Astrocyte of the cerebellum (primary cell): ENCODE results near the gene TTC29.

Experiments used
- DNase-seq: peaks from one replicate; pipeline ENCODE4 v3.0.0-alpha.2; 2011; ENCODE audit warnings: low read depth
- H3K4me3 ChIP-seq: 2 replicates; pipeline ENCODE4 v1.5.1; 2011; ENCODE audit warnings: mild to moderate bottlenecking, low read depth, low read length, moderate library complexity
- in situ Hi-C: cut with HindIII; loops from 2 replicates; pipeline ENCODE4 v1.10.0; 2017; ENCODE audit warnings: low sequenced_read_pairs
- TF ChIP-seq, protein P1 (sequence below): IDR thresholded peaks from 2 replicates; pipeline ENCODE4 v1.5.1; 2012; ENCODE audit warnings: low read length, low read depth, moderate library complexity, mild to moderate bottlenecking; ENCODE audit errors: missing control alignments

TTC29 gene

DNA sequence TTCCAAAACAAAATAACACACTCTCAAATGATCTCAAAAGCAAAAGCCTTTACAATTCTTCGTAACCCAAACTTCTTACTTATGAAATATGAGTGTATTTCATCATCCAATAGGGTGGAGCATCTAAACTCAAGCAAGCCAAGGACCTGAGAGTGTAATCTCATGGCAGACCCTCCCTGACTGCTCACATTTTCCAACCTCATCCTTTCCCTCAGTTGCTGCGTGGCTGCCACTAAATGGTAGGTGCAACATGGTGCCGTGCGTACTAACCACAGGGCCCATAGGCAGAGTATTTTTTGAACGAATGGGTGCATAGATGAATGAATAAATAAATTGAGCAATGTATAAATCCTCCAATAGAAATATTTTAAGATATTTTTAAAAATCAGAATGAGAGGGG is 45.4 kb downstream of the TTC29 start:
- no peak for DNase-seq
- in situ Hi-C loops: no loop called here
- no peak overlapping the region for H3K4me3 ChIP-seq
- TF ChIP-seq, protein P1, sequence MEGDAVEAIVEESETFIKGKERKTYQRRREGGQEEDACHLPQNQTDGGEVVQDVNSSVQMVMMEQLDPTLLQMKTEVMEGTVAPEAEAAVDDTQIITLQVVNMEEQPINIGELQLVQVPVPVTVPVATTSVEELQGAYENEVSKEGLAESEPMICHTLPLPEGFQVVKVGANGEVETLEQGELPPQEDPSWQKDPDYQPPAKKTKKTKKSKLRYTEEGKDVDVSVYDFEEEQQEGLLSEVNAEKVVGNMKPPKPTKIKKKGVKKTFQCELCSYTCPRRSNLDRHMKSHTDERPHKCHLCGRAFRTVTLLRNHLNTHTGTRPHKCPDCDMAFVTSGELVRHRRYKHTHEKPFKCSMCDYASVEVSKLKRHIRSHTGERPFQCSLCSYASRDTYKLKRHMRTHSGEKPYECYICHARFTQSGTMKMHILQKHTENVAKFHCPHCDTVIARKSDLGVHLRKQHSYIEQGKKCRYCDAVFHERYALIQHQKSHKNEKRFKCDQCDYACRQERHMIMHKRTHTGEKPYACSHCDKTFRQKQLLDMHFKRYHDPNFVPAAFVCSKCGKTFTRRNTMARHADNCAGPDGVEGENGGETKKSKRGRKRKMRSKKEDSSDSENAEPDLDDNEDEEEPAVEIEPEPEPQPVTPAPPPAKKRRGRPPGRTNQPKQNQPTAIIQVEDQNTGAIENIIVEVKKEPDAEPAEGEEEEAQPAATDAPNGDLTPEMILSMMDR: no peak

DNA sequence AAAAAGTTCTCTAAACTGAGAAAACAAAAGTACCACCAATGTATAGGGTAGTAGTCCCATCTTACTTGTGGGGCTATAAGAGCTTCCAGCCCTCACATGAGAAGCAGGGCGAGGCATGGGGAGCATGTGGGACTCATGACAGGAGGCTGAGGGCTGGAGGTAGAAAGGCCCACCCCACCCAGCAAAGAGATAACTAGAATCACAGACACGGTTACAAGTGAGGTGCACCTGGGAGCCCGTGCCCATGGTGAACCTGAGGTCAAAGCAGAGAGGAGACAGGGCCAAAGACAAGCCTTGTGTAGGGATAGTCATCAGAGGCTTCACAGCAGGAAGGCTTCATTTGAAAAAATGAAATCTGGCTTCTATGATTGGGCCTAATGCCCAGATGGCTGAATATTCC is 55.4 kb downstream of the TTC29 start:
- in situ Hi-C loops: no loop called here
- TF ChIP-seq, protein P1: no peak
- no peak for DNase-seq
- no peak overlapping the region for H3K4me3 ChIP-seq

DNA sequence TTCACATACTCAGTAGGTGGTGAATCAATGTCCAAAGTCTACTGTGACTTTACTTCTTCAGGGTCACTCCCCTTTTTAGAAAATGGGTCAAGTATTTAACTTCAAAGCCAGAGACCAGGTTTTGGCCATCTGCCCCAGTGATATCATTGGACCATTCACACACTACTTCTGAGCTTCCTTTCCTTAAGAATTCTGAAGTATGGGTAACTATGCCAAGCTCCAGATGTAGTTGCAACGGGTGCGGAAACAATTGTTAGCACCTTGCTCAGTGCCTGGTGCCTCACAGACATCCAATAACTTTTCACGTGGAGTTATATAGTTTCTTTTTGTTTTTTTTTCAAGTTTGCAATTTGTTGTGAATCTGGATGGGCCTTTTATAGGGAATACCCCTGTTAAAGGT is 62.6 kb downstream of the TTC29 start:
- in situ Hi-C loops: no loop called here
- TF ChIP-seq, protein P1: no peak
- no peak for DNase-seq
- no peak overlapping the region for H3K4me3 ChIP-seq

DNA sequence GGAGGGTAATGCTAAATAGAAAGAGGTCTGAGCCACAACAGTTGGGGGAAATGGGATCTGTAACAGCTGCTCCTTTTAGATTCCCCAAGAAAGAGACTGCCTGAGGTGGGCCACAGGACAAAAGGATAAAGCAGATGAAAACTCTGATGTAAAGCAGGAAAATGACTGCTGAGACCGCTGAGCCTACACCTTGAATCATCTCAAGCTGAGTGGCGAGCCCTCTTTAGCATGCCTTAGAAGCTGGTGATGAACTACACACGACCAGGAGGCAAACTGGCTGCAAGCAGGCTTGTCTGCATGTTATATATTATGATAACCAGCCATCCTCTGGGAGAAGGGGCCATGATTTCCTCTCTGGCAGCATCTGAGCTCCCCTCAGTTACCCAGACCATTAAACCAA is 88.4 kb downstream of the TTC29 start:
- in situ Hi-C loops: no loop called here
- TF ChIP-seq, protein P1: no peak

DNA sequence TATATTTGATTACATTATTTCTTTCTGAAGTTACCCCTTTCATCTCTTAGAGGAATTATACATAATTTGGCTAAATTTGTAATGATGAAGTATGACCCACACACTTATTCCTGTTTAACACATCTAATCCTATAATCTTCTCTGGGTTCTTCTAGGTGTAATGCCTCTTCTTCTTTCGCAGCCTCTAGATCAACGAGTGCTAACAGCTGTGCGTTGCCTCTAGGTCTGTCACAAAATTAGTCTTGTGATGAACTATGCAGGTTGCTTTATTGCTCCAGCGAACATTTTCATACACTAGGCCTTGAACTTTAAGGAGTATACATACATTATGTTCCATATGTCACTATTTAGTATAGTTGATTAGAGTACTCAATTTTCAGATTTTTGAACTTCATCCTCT is 89.9 kb downstream of the TTC29 start:
- TF ChIP-seq, protein P1: no peak
- H3K4me3 ChIP-seq: no peak overlapping the region
- in situ Hi-C loops: no loop called here
- DNase-seq: no peak

More for the DNA sequence above, 88.4 kb downstream of the TTC29 start:
- no peak overlapping the region for H3K4me3 ChIP-seq
- no peak for DNase-seq

DNA sequence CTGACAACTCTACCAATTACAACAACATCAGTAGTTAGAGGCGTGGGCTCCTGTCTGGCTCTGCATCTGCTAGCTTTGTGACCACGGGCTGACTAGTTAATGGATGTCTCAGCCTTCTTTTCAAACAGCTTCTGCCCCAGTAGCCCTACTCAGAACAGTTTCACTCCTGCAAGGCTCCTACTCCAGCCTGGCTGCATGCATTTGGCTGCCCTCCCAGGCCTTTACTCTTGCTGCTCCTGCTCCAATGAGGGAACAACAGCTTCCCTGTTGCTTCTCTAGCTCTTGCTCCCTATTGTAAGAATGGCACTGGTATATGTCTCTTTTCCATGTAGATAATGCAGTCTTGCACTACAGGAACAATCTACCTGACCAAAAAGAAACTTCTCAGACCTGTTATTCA is 93.3 kb downstream of the TTC29 start:
- TF ChIP-seq, protein P1: no peak
- no peak overlapping the region for H3K4me3 ChIP-seq
- in situ Hi-C loops: no loop called here
- DNase-seq: no peak

DNA sequence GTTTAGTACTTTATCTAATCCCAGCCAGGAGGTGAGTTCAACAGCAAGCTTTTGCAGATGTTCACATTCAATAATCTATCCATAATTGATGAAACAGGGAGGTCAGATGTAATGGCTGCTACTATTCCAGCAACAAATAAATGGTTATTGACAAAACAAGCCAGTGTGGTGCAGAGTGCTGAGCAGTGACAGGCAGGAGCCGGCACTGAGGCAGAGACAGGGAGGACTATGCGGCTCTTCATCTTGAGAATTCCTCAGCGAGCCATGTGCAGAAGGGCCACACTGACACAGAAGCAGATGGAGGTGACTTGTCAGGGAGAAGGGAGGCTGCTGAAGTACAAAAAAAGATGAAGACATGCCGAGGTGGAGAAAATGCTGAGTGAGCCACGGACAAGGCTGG is 98.3 kb downstream of the TTC29 start:
- TF ChIP-seq, protein P1: no peak
- no peak overlapping the region for H3K4me3 ChIP-seq
- DNase-seq: no peak
- in situ Hi-C loops: no loop called here
